ENCODE data around the gene SLC39A7. TPM values are rescaled to one million over a fixed set of nuclear protein-coding genes. Genes with fewer than 3 reads are reported as not detected.

The SLC39A7 gene
- total and polyA plus RNA-seq, 4 donors = 8.9 to 112 (median 71.1) TPM

GRCh38 chr6:33166363-33166762 is 34.3 kb upstream of the SLC39A7 start:
- WGBS = 89% methylated on average over 6 of the region's 6 CpGs
- no peaks in the 10 kb centered on the region for H3K36me3 ChIP-seq (ENCODE audit: control insufficient read depth in 4 of 4, insufficient read depth in 3 of 4, low read depth in 1 of 4, low read length in 3 of 4)
- H3K27ac ChIP-seq (ENCODE audit: low read depth in 1 of 2, low read length in 2 of 2) = no peak overlapping the region
- no peaks in the 10 kb centered on the region for H3K27me3 ChIP-seq (ENCODE audit: control insufficient read depth in 4 of 4, insufficient read depth in 4 of 4, low read length in 3 of 4)
- peaks cover 0 to 6% (median 4%) of the 10 kb centered on the region in 4 donors for H3K4me1 ChIP-seq (ENCODE audit: control insufficient read depth in 4 of 4, insufficient read depth in 4 of 4, low read length in 3 of 4)
- H3K9ac ChIP-seq (ENCODE audit: low read depth in 1 of 2, low read length in 2 of 2) = no peak overlapping the region
- H3K4me3 ChIP-seq (ENCODE audit: low read depth in 1 of 3, low read length in 3 of 3) = no peak overlapping the region
- TF ChIP-seq FOXA1 (IDR thresholded peaks at IDR 0.05) = no peak
- no peak for TF ChIP-seq CTCF (IDR thresholded peaks at IDR 0.05; ENCODE audit: low read depth, low read length, missing input control)
- no peaks in the 10 kb centered on the region for H3K9me3 ChIP-seq (ENCODE audit: control insufficient read depth in 4 of 4, low read length in 3 of 4)
- DNase-seq (ENCODE audit: low spot score) = no peak

- Histone ChIP-seq H3K4me1 (ENCODE audit: control insufficient read depth in 4 of 4, insufficient read depth in 4 of 4, low read length in 3 of 4) (peaks cover 0 to 3% (median 2%) of the 10 kb centered on the region in 4 donors), H3K9me3 (ENCODE audit: control insufficient read depth in 4 of 4, low read length in 3 of 4) (no peaks in the 10 kb centered on the region), H3K36me3 (ENCODE audit: control insufficient read depth in 4 of 4, insufficient read depth in 3 of 4, low read depth in 1 of 4, low read length in 3 of 4) (no peaks in the 10 kb centered on the region), H3K4me3 (ENCODE audit: low read depth in 1 of 3, low read length in 3 of 3) (no peak overlapping the region), H3K27ac (ENCODE audit: low read depth in 1 of 2, low read length in 2 of 2) (no peak overlapping the region), H3K9ac (ENCODE audit: low read depth in 1 of 2, low read length in 2 of 2) (no peak overlapping the region), H3K27me3 (ENCODE audit: control insufficient read depth in 4 of 4, insufficient read depth in 4 of 4, low read length in 3 of 4) (no peaks in the 10 kb centered on the region)
- TF ChIP-seq ATF3 (IDR thresholded peaks at IDR 0.05) (no peak), RXRA (IDR thresholded peaks at IDR 0.05) (no peak), FOXA2 (IDR thresholded peaks at IDR 0.05) (no peak), TAF1 (conservative IDR thresholded peaks at IDR 0.05) (no peak), SP1 (IDR thresholded peaks at IDR 0.05) (no peak), FOXA1 (IDR thresholded peaks at IDR 0.05) (no peak), GABPA (IDR thresholded peaks at IDR 0.05 in 1 of 2, conservative IDR thresholded peaks at IDR 0.05 in 1 of 2) (no peak), JUND (IDR thresholded peaks at IDR 0.05) (no peak), EGR1 (IDR thresholded peaks at IDR 0.05; ENCODE audit: low read depth in 2 of 2) (no peak), ZBTB33 (IDR thresholded peaks at IDR 0.05) (no peak), HNF4G (IDR thresholded peaks at IDR 0.05) (no peak), NR2F2 (IDR thresholded peaks at IDR 0.05) (no peak), MAX (IDR thresholded peaks at IDR 0.05) (no peak), CTCF (IDR thresholded peaks at IDR 0.05; ENCODE audit: low read depth, low read length, missing input control) (no peak), REST (IDR thresholded peaks at IDR 0.05) (no peak), RAD21 (IDR thresholded peaks at IDR 0.05) (no peak)
- no peak for DNase-seq (ENCODE audit: low spot score)
- WGBS = 89% methylated on average over 7 of the region's 7 CpGs
Observed at GRCh38 chr6:33166811-33167210, 33.9 kb upstream of the SLC39A7 start.

All from liver (tissue), 9 donors.